GM21619 (cell line): Measurements from ENCODE around the gene MPP3.
"Not testable (repeated sequence)": the region's sequence is repeated elsewhere in the genome, so short reads cannot be mapped to it uniquely, and the experiment has no call there.

ENCODE experiments used
- ATAC-seq: cut with Tn5 transposase; IDR thresholded peaks from one replicate; pipeline ENCODE4 v1.9.1; 2021; ENCODE audit not compliant: unreplicated experiment

Gene MPP3

GRCh38 chr17:43832976-43833829 lies at the start of gene MPP3:
Gene MPP3 (minus strand): TSS chr17:43833146. CDS start chr17:43831906, 1,240 bp downstream.
- no peak for ATAC-seq

- no peak for ATAC-seq
These were observed 49.0 kb upstream of the MPP3 start for GRCh38 chr17:43881758-43882505.

GRCh38 chr17:43881181-43881580 lies 48.2 kb upstream of the MPP3 start:
- no peak for ATAC-seq

- ATAC-seq: no peak
These were observed 47.6 kb upstream of the MPP3 start for GRCh38 chr17:43880420-43880991.

GRCh38 chr17:43879723-43880419 lies 46.9 kb upstream of the MPP3 start:
- ATAC-seq: no peak

- ATAC-seq: no peak
These were observed 45.6 kb upstream of the MPP3 start for GRCh38 chr17:43878260-43879175.

- no peak for ATAC-seq
These were observed 44.7 kb upstream of the MPP3 start for GRCh38 chr17:43877451-43878155.

GRCh38 chr17:43877031-43877430 lies 44.1 kb upstream of the MPP3 start:
- no peak for ATAC-seq

GRCh38 chr17:43875476-43876147 lies 42.7 kb upstream of the MPP3 start:
- no peak for ATAC-seq

GRCh38 chr17:43874293-43874692 lies 41.3 kb upstream of the MPP3 start:
- no peak for ATAC-seq

GRCh38 chr17:43873815-43874214 lies 40.9 kb upstream of the MPP3 start:
- no peak for ATAC-seq

GRCh38 chr17:43873091-43873490 lies 40.1 kb upstream of the MPP3 start:
- no peak for ATAC-seq

- ATAC-seq: no peak
These were observed 39.2 kb upstream of the MPP3 start for GRCh38 chr17:43871946-43872690.

GRCh38 chr17:43869031-43869430 lies 36.1 kb upstream of the MPP3 start:
- not testable (repeated sequence) for ATAC-seq

- ATAC-seq: no peak
These were observed 35.5 kb upstream of the MPP3 start for GRCh38 chr17:43868226-43868994.

- ATAC-seq: no peak
These were observed 31.4 kb upstream of the MPP3 start for GRCh38 chr17:43864161-43864984.

- ATAC-seq: no peak
These were observed 29.0 kb upstream of the MPP3 start for GRCh38 chr17:43861960-43862359.
